ENCODE results near the gene CABYR. TPM values are rescaled to one million over a fixed set of nuclear protein-coding genes. Genes with fewer than 3 reads are reported as not detected.

Gene CABYR
- polyA plus RNA-seq, 1 donor = 3.3 TPM

DNA sequence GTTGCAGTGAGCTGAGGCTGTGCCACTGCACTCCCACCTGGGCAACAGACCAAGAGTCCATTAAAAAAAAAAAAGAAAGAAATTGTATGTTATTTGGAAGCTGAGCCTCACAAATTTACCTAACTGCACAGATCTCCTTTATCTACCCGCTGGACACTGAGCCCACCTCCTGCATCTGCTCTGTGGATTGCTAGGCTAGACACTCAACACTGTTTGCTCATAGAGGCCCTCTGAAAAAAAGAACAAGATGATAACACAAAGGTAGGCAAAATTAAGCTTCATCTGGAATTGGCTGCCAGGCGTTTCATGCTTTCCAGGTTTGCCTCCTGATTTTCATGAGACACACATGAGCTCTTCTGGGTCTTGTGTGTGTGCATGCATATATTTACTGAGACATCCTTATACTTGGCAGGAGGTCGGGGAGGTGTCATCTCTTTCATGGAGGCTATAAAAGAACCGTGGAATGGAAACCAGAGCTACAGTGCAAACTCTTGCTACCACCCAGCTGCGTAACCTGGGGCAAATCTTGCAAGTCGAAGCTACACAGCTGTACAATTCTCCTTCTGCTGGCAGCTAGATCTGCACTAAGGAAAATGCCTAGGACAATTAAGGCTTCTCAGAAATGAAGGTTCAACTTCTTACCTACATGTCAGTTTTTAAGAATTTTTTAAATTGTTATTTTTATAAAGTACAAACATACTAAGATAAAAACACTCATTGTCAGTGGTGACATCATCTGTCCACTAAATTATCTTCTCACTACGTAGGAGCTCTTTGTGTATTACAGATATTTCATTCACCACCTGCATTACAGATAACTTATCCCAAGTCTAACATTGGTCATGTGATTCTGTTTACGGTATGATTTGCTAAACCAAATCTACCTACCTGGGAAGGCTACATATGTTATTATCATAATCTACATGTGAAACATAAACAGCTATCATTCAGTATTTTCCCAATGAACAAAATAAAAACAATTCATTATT is 63.1 kb downstream of the CABYR start:
- Histone ChIP-seq H3K4me1 (ENCODE audit: control insufficient read depth, insufficient read depth, low read length) (no peaks in the 10 kb centered on the region), H3K27ac (ENCODE audit: low read length) (no peak overlapping the region), H3K36me3 (ENCODE audit: control insufficient read depth, insufficient read depth, low read length) (no peaks in the 10 kb centered on the region), H3K9me3 (ENCODE audit: control insufficient read depth, low read depth, low read length) (no peaks in the 10 kb centered on the region), H3K27me3 (ENCODE audit: control insufficient read depth, insufficient read depth, low read length) (no peaks in the 10 kb centered on the region), H3K4me3 (ENCODE audit: low read length) (no peak overlapping the region)
- 50% methylated on average over 1 of the region's 8 CpGs for WGBS (ENCODE audit: insufficient coverage, low lambda C conversion rate)
- DNase-seq = no peak

DNA sequence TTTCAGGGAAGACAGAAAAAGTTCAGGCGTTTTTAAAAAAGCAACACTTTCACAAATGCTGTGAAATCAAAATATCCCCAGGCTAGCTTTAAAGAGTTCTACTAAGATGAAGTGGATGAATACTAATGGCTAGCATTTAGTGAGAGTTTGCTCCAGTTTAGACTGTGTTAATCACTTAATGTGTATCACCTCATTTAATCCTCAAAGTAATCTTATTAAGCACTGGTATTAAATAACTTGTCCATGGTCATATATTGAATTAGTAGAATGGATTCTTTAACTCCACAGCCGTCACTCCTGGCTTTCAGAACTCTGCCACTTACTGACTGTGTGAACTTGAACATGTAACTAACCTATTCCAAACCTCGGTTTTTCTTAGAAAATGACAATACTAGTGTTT is 66.0 kb downstream of the CABYR start:
- no CpG with 5 or more reads among the region's 3 CpGs for WGBS (ENCODE audit: insufficient coverage, low lambda C conversion rate)
- DNase-seq = no peak
- Histone ChIP-seq H3K4me3 (ENCODE audit: low read length) (no peak overlapping the region), H3K9me3 (ENCODE audit: control insufficient read depth, low read depth, low read length) (no peaks in the 10 kb centered on the region), H3K27me3 (ENCODE audit: control insufficient read depth, insufficient read depth, low read length) (no peaks in the 10 kb centered on the region), H3K4me1 (ENCODE audit: control insufficient read depth, insufficient read depth, low read length) (no peaks in the 10 kb centered on the region), H3K36me3 (ENCODE audit: control insufficient read depth, insufficient read depth, low read length) (no peaks in the 10 kb centered on the region), H3K27ac (ENCODE audit: low read length) (no peak overlapping the region)

DNA sequence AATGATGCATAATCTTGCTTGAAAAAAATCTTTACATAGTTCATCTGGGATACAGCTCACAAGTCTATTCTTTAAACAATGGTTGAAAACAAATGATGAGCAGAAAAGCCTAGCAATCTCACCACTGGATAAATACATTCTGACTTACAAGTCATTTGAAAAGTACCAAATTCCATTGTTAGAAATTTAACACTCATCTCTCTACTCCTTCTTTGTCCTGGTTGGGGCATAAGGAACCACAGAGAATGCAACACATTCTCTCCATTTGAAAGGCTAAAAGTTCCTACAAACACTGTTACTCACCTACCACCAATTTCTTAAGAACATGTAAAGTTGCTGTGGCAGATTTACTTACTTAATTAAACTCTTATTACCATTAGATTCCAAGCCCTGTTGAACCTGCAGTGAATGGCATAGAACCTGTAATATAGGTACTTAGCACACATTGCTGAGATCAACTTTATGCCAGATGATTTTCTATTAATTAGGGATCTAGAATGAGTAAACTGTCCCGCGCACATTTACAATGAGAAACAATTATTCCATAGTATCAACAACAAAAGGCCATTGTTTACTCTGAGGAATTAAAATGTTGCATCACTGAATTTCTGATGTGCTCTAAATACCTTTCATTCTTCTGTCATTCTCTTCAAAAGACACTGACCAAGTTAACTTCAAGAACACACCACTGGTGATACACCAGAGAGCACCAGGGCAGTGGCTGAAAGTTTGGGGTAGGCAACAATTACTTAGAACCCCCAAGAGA is 69.6 kb downstream of the CABYR start:
- Histone ChIP-seq H3K4me3 (ENCODE audit: low read length) (no peak overlapping the region), H3K27me3 (ENCODE audit: control insufficient read depth, insufficient read depth, low read length) (no peaks in the 10 kb centered on the region), H3K36me3 (ENCODE audit: control insufficient read depth, insufficient read depth, low read length) (no peaks in the 10 kb centered on the region), H3K27ac (ENCODE audit: low read length) (no peak overlapping the region), H3K4me1 (ENCODE audit: control insufficient read depth, insufficient read depth, low read length) (no peaks in the 10 kb centered on the region), H3K9me3 (ENCODE audit: control insufficient read depth, low read depth, low read length) (no peaks in the 10 kb centered on the region)
- no peak for DNase-seq
- WGBS (ENCODE audit: insufficient coverage, low lambda C conversion rate) = 50% methylated on average over 2 of the region's 2 CpGs

DNA sequence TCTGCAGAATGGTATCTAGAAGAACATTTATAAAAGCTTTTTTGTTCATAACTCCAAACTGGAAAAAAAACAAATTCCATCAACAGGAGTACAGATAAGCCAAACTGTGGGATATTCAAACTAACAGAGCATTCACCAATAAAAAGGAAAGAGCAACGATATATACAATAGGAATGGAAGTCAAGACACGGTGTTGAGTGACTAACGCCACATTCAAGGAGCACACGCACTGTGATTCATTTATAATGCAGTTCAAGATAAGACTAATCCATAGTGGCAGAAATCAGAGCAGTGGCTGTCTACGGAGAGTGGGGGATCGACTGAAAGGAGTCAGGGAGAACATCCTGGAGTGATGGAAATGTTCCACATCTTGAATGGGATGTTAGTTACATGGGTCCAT is 70.7 kb downstream of the CABYR start:
- Histone ChIP-seq H3K27ac (ENCODE audit: low read length) (no peak overlapping the region), H3K9me3 (ENCODE audit: control insufficient read depth, low read depth, low read length) (no peaks in the 10 kb centered on the region), H3K4me1 (ENCODE audit: control insufficient read depth, insufficient read depth, low read length) (peaks cover 2% of the 10 kb centered on the region), H3K4me3 (ENCODE audit: low read length) (no peak overlapping the region), H3K27me3 (ENCODE audit: control insufficient read depth, insufficient read depth, low read length) (no peaks in the 10 kb centered on the region), H3K36me3 (ENCODE audit: control insufficient read depth, insufficient read depth, low read length) (no peaks in the 10 kb centered on the region)
- DNase-seq = no peak
- 83% methylated on average over 1 of the region's 6 CpGs for WGBS (ENCODE audit: insufficient coverage, low lambda C conversion rate)

Other genes starting within 250 kb of the CABYR start
- gene TTC39C, start 124.3 kb upstream of the CABYR start, polyA plus RNA-seq = 11.2 TPM